Measurements from ENCODE around the gene ARHGAP8. TPM values are rescaled to one million over a fixed set of nuclear protein-coding genes. Genes with fewer than 3 reads are reported as not detected.

The ARHGAP8 gene
- total and polyA plus RNA-seq, 10 of the 15 experiments (the other 5 are each of a cell fraction or from before 2014, with no cell fraction given) = 0.33 TPM; not detected in 9

GRCh38 chr22:44871782-44872181 lies 119.4 kb downstream of the ARHGAP8 start:
- Histone ChIP-seq H3K36me3 (ENCODE audit: control insufficient read depth in 2 of 2, insufficient read depth in 2 of 2, low read length in 1 of 2) (no peaks in the 10 kb centered on the region), H4K20me1 (ENCODE audit: control insufficient read depth, insufficient read depth) (no peaks in the 10 kb centered on the region), H3K79me2 (ENCODE audit: control insufficient read depth, insufficient read depth, low read length) (no peaks in the 10 kb centered on the region), H3K9me3 (replicated peaks; ENCODE audit: control insufficient read depth, insufficient read depth, low read length) (no peaks in the 10 kb centered on the region; the same call in 2 of the 3 replicates), H3K4me1 (ENCODE audit: control insufficient read depth, insufficient read depth, low read length) (no peaks in the 10 kb centered on the region), H3K27me3 (replicated peaks in 1 of 2; ENCODE audit: control insufficient read depth in 2 of 2, insufficient read depth in 2 of 2, low read length in 1 of 2) (no peaks in the 10 kb centered on the region), H2AFZ (ENCODE audit: control insufficient read depth, low read depth, low read length) (no peak overlapping the region), H3K9ac (ENCODE audit: control insufficient read depth, insufficient read depth, low read length) (no peak overlapping the region), H3K27ac (ENCODE audit: control insufficient read depth, insufficient read depth) (no peak overlapping the region), H3K4me3 (no peak overlapping the region), H3K4me2 (ENCODE audit: control insufficient read depth, insufficient read depth) (no peak overlapping the region)
- ChIA-PET POLR2A (no interaction called here), RAD21 (ENCODE audit: unreplicated experiment) (no interaction called here), SMC1A (ENCODE audit: uncharacterized antibody, unreplicated experiment) (no interaction called here), CTCF (no interaction called here)
- no peak for TF ChIP-seq PKNOX1 (IDR thresholded peaks at IDR 0.05)
- TF ChIP-seq KLF5 (IDR thresholded peaks at IDR 0.05; ENCODE audit: partially characterized antibody) = no peak
- DNase-seq (ENCODE audit: low read depth, low spot score) (no peak), ATAC-seq (no peak), FAIRE-seq (no peak)
- in situ Hi-C loops (cut with MboI) (no loop called here), intact Hi-C loops (cut with micrococcal nuclease; ENCODE audit: unreplicated experiment) (no loop called here)
- no TSS peak for BruUV-seq (replicated peaks)
- 31% methylated on average over 3 of the region's 3 CpGs for WGBS (ENCODE audit: insufficient coverage, insufficient replicate concordance, low lambda C conversion rate, missing lambda C conversion rate)

GRCh38 chr22:44876921-44877320 lies 124.5 kb downstream of the ARHGAP8 start:
- ATAC-seq (no peak), DNase-seq (ENCODE audit: low read depth, low spot score) (no peak), FAIRE-seq (no peak)
- ChIA-PET CTCF (no interaction called here), SMC1A (ENCODE audit: uncharacterized antibody, unreplicated experiment) (no interaction called here), POLR2A (no interaction called here), RAD21 (ENCODE audit: unreplicated experiment) (no interaction called here)
- no TSS peak for BruUV-seq (replicated peaks)
- Histone ChIP-seq H3K4me1 (ENCODE audit: control insufficient read depth, insufficient read depth, low read length) (no peaks in the 10 kb centered on the region), H3K27ac (ENCODE audit: control insufficient read depth, insufficient read depth) (no peak overlapping the region), H3K4me2 (ENCODE audit: control insufficient read depth, insufficient read depth) (no peak overlapping the region), H2AFZ (ENCODE audit: control insufficient read depth, low read depth, low read length) (no peak overlapping the region), H3K4me3 (no peak overlapping the region), H3K27me3 (replicated peaks in 1 of 2; ENCODE audit: control insufficient read depth in 2 of 2, insufficient read depth in 2 of 2, low read length in 1 of 2) (no peaks in the 10 kb centered on the region; a peak in 1 of 4 replicates), H3K36me3 (ENCODE audit: control insufficient read depth in 2 of 2, insufficient read depth in 2 of 2, low read length in 1 of 2) (no peaks in the 10 kb centered on the region), H3K9ac (ENCODE audit: control insufficient read depth, insufficient read depth, low read length) (no peak overlapping the region), H3K79me2 (ENCODE audit: control insufficient read depth, insufficient read depth, low read length) (no peaks in the 10 kb centered on the region), H3K9me3 (replicated peaks; ENCODE audit: control insufficient read depth, insufficient read depth, low read length) (no peaks in the 10 kb centered on the region; the same call in 2 of the 3 replicates), H4K20me1 (ENCODE audit: control insufficient read depth, insufficient read depth) (no peaks in the 10 kb centered on the region)
- intact Hi-C loops (cut with micrococcal nuclease; ENCODE audit: unreplicated experiment) (no loop called here), in situ Hi-C loops (cut with MboI) (loop anchor here (25.0 kb wide), 1 partner anchor 515 kb away; no protein-coding TSS in a partner anchor)
- TF ChIP-seq MAX (IDR thresholded peaks at IDR 0.05; ENCODE audit: low read depth, low read length) = no peak
- no peak for TF ChIP-seq CBX3 (IDR thresholded peaks at IDR 0.05; ENCODE audit: borderline replicate concordance, low read depth)
- no peak for TF ChIP-seq ATF3 (IDR thresholded peaks at IDR 0.05; ENCODE audit: borderline replicate concordance, extremely low read depth, low read depth, low read length)
- WGBS (ENCODE audit: insufficient coverage, insufficient replicate concordance, low lambda C conversion rate, missing lambda C conversion rate) = 64% methylated on average over 4 of the region's 4 CpGs

All from GM12878 (cell line).